Body of pancreas (tissue), 4 donors: Measurements from ENCODE around the gene NCBP2. TPM values are rescaled to one million over a fixed set of nuclear protein-coding genes. Genes with fewer than 3 reads are reported as not detected.

Source experiments
- ATAC-seq: fragments of 150-250 bp; one replicate; pipeline ENCODE4 v1.9.1; 2016
- DNase-seq, 4 donors: peaks; one replicate each; pipeline ENCODE4 v3.0.0-alpha.2; 2019
- H3K27ac ChIP-seq, 4 donors: fragments of 200-600 bp; sonication (generic); 1 replicate in 3 of 4; 2 replicates in 1 of 4; pipeline versions ENCODE4 v1.5.1 to v1.6.1; 2016 to 2019; ENCODE audit warnings: mild to moderate bottlenecking in 1 of 4, mixed read lengths in 1 of 4, moderate library complexity in 1 of 4
- H3K27me3 ChIP-seq, 2 donors: fragments of 200-600 bp; sonication (generic); one replicate each; pipeline ENCODE4 v1.6.0; 2016; ENCODE audit warnings: mild to moderate bottlenecking in 1 of 2
- H3K36me3 ChIP-seq, 2 donors: fragments of 200-600 bp; sonication (generic); replicated peaks in 1 of 2; 2 replicates each; pipeline ENCODE4 v1.5.1; 2016; ENCODE audit warnings: low read depth in 2 of 2; ENCODE audit not compliant: insufficient read depth in 1 of 2
- H3K4me1 ChIP-seq: fragments of 200-600 bp; sonication (generic); one replicate; pipeline ENCODE4 v1.6.0; 2016
- H3K4me3 ChIP-seq, 2 donors: fragments of 200-600 bp; sonication (generic); 1 replicate in 1 of 2; 2 replicates in 1 of 2; pipeline ENCODE4 v1.5.1; 2016 to 2019
- H3K9me3 ChIP-seq, 3 donors: fragments of 200-600 bp; sonication (generic); 1 replicate in 2 of 3; 2 replicates in 1 of 3; pipeline ENCODE4 v1.5.1; 2016
- POLR2A ChIP-seq, 3 donors: fragments of 450-650 bp; IDR thresholded peaks; one replicate each; pipeline ENCODE4 v1.6.1; 2016; ENCODE audit warnings: antibody characterized with exemption in 3 of 3, mild to moderate bottlenecking in 2 of 3
- WGBS, 2 donors: methylation state at CpG; one replicate each; pipeline ENCODE4 v1.1.5; 2017; 5-methylcytosine and 5-hydroxymethylcytosine counted together
- intact Hi-C: fragments of 100-400 bp; cut with DNase I; formaldehyde crosslinking; loops from one replicate; pipeline ENCODE4 v1.15.1; 2023
- total RNA-seq, 2 donors: library from RNA; depleted of rRNA; stranded (reverse); fragments of >200 nt; gene quantifications; one replicate each; pipeline ENCODE4 v1.1.0, GENCODE V29; 2016
- TF ChIP-seq, protein P1 (sequence below), 7 experiments: fragments of 450-650 bp in 4 of 7; fragments of 200-600 bp in 3 of 7; sonication (generic) in 3 of 7; IDR thresholded peaks; one replicate each; pipeline ENCODE4 v1.5.1; 2016 to 2019; ENCODE audit warnings: antibody characterized with exemption in 7 of 7

The NCBP2 gene
- total RNA-seq, 2 donors from 2014 or later, result 6.9 to 19.5 TPM

DNA sequence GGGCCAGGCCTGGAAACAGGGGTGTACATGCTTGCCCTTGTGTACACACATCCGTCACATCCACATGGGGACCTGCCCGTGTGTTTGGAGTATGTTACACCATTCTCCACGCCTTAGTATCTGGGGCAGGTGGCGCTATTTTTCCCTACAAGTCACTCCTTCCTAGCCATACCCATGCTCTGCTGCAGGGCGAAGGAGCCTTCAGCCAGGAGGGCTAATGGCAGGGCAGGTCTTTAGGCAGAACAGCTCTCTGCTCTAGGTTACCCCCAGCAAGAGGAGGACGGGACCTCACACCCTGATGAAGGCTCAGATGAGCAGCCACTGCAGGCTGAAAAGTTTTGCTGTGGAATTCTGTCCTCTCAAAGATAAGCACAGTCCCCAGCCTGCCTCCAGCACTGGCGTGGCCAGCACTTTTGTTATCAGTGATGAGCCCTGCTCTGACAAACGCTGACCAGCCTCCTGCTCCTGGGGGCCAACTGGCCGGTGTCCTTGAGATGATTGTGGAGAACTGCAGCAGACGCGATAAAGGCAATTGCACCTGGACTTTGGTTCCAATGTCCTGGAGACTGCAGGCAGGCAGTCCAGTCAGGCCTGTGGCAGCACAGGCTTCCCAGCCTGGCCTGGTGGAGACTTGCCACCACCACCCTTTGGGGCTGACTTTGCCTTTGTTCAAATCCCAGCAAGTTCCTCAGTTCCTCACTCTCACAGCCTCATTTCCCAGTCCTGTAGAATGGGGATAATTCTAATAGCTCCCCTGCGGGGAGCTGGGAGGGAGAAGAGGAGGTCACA lies 46.1 kb upstream of the NCBP2 start:
- intact Hi-C loops, result loop anchor here (10.0 kb wide), 1 partner anchor 186 kb away; no protein-coding TSS in a partner anchor
- peaks cover 11% of the 10 kb centered on the region for H3K4me1 ChIP-seq
- no peaks in the 10 kb centered on the region for H3K9me3 ChIP-seq
- no peak overlapping the region for H3K27ac ChIP-seq
- WGBS, 2 donors, result 26 to 29% methylated on average over 11 to 12 of the region's 12 CpGs
- no peak overlapping the region for H3K4me3 ChIP-seq
- H3K27me3 ChIP-seq, result no peaks in the 10 kb centered on the region
- no peaks in the 10 kb centered on the region for H3K36me3 ChIP-seq
- DNase-seq (peak; percentile 32 to 58 (median 42)), ATAC-seq (peak; percentile 70)
- TF ChIP-seq POLR2A (IDR thresholded peaks at IDR 0.05), result no peak
- TF ChIP-seq, protein P1, sequence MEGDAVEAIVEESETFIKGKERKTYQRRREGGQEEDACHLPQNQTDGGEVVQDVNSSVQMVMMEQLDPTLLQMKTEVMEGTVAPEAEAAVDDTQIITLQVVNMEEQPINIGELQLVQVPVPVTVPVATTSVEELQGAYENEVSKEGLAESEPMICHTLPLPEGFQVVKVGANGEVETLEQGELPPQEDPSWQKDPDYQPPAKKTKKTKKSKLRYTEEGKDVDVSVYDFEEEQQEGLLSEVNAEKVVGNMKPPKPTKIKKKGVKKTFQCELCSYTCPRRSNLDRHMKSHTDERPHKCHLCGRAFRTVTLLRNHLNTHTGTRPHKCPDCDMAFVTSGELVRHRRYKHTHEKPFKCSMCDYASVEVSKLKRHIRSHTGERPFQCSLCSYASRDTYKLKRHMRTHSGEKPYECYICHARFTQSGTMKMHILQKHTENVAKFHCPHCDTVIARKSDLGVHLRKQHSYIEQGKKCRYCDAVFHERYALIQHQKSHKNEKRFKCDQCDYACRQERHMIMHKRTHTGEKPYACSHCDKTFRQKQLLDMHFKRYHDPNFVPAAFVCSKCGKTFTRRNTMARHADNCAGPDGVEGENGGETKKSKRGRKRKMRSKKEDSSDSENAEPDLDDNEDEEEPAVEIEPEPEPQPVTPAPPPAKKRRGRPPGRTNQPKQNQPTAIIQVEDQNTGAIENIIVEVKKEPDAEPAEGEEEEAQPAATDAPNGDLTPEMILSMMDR (IDR thresholded peaks at IDR 0.05), result peak in 4 of 7 experiments; percentile 6 to 38 (median 26)

DNA sequence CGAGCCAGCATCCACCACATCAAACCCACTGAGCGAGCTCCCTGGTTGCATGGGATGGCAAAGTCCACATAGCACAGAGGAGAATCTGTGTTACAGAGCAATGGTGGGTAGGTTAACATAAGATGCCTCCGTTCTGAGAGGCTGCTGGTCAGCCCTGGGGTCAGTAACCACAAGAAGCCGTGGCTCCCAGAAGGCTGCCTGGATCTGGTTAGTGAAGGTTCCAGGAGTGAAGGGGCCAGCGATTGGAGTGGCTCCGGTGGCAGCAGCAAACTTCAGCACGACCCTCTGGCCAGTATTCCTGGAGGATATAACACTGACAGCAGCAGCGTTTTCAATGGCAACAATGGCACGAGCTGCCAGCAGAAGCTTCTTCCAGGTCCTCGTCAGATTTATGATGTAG lies 44.7 kb upstream of the NCBP2 start:
- Histone ChIP-seq H3K4me1 (peaks cover 11% of the 10 kb centered on the region), H3K27ac (no peak overlapping the region), H3K36me3 (no peaks in the 10 kb centered on the region), H3K9me3 (no peaks in the 10 kb centered on the region), H3K27me3 (no peaks in the 10 kb centered on the region), H3K4me3 (no peak overlapping the region)
- ATAC-seq (no peak), DNase-seq (no peak)
- TF ChIP-seq, protein P1 (IDR thresholded peaks at IDR 0.05), result no peak
- no peak for TF ChIP-seq POLR2A (IDR thresholded peaks at IDR 0.05)
- intact Hi-C loops, result loop anchor here (10.0 kb wide), 1 partner anchor 188 kb away; no protein-coding TSS in a partner anchor
- 85 to 90% methylated on average over 9 to 10 of the region's 10 CpGs for WGBS, 2 donors

DNA sequence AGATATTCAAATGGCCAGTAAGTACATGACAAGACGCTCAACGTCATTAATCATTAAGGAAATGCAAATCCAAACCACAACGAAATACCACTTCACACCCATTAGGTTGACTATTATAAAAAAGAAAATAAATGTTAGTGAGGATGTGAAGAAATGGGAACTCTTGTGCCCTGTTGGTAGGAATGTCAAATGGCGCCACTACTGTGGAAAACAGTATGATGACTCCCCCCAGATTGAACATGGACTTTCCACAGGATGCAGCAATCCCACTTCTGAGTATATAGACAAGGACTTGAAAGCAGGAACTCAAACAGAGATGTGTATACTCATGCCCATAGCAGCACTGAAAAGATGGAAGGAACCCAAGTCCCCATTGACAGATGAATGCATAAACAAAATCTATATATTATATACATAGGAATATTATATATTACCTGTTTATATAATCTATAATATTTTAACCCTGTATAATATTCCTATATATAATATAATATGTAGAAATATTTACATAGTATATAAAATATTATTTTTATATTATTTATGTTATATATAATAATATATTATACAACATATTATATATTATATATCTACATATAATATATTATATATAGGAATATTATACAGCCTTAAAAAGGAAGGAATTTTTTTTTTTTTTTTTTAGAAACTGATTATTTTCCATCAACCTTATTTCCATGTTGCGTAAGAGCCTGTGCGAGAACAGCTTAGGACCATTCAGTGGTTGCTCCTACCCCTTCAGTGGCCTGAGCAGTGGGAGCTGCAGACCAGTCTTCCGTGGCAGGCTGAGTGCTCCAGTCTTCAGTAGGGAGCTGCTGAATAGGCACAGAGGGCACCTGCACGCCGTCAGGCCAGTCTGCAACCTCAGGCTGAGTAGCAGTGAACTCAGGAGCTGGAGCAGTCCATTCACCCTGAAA lies 43.9 kb upstream of the NCBP2 start:
- WGBS, 2 donors, result 87 to 91% methylated on average over 9 of the region's 9 CpGs
- no peaks in the 10 kb centered on the region for H3K36me3 ChIP-seq
- no peak for DNase-seq
- intact Hi-C loops, result loop anchor here (10.0 kb wide), 1 partner anchor 189 kb away; no protein-coding TSS in a partner anchor
- ATAC-seq, result no peak
- TF ChIP-seq, protein P1 (IDR thresholded peaks at IDR 0.05), result no peak
- TF ChIP-seq POLR2A (IDR thresholded peaks at IDR 0.05), result no peak
- no peaks in the 10 kb centered on the region for H3K9me3 ChIP-seq
- H3K27ac ChIP-seq, result no peak overlapping the region
- H3K4me1 ChIP-seq, result peaks cover 11% of the 10 kb centered on the region
- H3K27me3 ChIP-seq, result no peaks in the 10 kb centered on the region
- no peak overlapping the region for H3K4me3 ChIP-seq

DNA sequence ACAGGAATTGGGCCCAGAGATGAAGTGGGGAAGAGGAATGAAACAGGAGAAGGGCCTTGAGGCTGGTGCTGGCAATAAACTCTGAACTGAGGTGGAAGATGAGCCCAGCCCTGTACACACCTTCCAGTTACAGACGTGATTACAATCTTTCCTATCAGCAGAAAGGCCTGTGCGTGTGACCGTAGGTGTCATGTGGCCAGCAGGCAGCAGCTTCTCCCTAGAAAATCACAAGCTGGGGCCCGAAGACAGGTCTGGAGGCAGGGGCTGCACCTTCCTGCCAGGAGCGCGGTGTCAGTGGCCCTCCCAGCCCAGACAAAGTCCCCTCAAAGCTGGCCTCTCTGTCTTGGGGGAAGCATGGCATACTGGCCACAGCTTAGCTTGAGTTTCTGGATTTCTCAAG lies 43.0 kb upstream of the NCBP2 start:
- Histone ChIP-seq H3K27me3 (no peaks in the 10 kb centered on the region), H3K9me3 (no peaks in the 10 kb centered on the region), H3K36me3 (no peaks in the 10 kb centered on the region), H3K4me1 (peaks cover 11% of the 10 kb centered on the region), H3K4me3 (no peak overlapping the region), H3K27ac (no peak overlapping the region)
- ATAC-seq, result no peak
- no peak for DNase-seq
- no peak for TF ChIP-seq POLR2A (IDR thresholded peaks at IDR 0.05)
- TF ChIP-seq, protein P1 (IDR thresholded peaks at IDR 0.05), result no peak
- intact Hi-C loops, result loop anchor here (10.0 kb wide), 1 partner anchor 190 kb away; no protein-coding TSS in a partner anchor
- 73 to 85% methylated on average over 3 to 6 of the region's 6 CpGs for WGBS, 2 donors
